ENCODE data around the gene MED10.

DNA sequence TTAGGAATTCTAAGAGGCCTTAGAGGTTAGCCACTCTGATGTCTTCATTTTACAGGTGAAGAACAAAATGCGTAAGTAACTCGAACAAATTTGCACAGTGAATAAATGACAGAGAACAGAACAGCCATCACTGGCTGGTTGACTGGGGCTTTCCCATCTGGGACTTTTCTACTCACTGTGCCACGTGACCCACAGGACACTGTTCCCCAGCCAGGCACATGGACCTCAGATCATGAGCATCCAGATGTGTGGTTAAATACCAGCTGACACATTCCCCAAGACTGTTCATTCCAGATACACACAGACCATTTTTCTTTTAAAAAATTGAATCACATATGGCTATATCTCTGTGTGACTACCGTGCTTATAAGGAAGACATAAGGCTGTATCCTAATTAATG, 25.8 kb upstream of the MED10 start:
- TF ChIP-seq, protein P1, sequence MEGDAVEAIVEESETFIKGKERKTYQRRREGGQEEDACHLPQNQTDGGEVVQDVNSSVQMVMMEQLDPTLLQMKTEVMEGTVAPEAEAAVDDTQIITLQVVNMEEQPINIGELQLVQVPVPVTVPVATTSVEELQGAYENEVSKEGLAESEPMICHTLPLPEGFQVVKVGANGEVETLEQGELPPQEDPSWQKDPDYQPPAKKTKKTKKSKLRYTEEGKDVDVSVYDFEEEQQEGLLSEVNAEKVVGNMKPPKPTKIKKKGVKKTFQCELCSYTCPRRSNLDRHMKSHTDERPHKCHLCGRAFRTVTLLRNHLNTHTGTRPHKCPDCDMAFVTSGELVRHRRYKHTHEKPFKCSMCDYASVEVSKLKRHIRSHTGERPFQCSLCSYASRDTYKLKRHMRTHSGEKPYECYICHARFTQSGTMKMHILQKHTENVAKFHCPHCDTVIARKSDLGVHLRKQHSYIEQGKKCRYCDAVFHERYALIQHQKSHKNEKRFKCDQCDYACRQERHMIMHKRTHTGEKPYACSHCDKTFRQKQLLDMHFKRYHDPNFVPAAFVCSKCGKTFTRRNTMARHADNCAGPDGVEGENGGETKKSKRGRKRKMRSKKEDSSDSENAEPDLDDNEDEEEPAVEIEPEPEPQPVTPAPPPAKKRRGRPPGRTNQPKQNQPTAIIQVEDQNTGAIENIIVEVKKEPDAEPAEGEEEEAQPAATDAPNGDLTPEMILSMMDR (IDR thresholded peaks at IDR 0.05), result no peak
- TF ChIP-seq POLR2A (IDR thresholded peaks at IDR 0.05) (no peak), EP300 (IDR thresholded peaks at IDR 0.05) (no peak), POLR2AphosphoS5 (IDR thresholded peaks at IDR 0.05) (no peak)
